ENCODE measurements around the gene PVRIG.
"Not testable (repeated sequence)": the region's sequence is repeated elsewhere in the genome, so short reads cannot be mapped to it uniquely, and the experiment has no call there.

Gene PVRIG

GRCh38 chr7:100234660-100235317, 15.0 kb downstream of the PVRIG start:
- H3K4me1 ChIP-seq (ENCODE audit: control insufficient read depth, insufficient read depth, low read length, poor library complexity, severe bottlenecking); H3K4me3 ChIP-seq (ENCODE audit: extremely low read depth, insufficient read depth, low read length, poor library complexity, severe bottlenecking); H3K9me3 ChIP-seq (ENCODE audit: control insufficient read depth, low read length); H3K27ac ChIP-seq (ENCODE audit: low read depth, low read length, severe bottlenecking): not testable (repeated sequence)
- H3K36me3 ChIP-seq (ENCODE audit: control insufficient read depth, insufficient read depth, low read length) = peaks cover 10% of the 10 kb centered on the region
- WGBS, 2 experiments (ENCODE audit: insufficient coverage in 2 of 2) = 92 to 94% methylated on average over 3 to 5 of the region's 8 CpGs

DNA sequence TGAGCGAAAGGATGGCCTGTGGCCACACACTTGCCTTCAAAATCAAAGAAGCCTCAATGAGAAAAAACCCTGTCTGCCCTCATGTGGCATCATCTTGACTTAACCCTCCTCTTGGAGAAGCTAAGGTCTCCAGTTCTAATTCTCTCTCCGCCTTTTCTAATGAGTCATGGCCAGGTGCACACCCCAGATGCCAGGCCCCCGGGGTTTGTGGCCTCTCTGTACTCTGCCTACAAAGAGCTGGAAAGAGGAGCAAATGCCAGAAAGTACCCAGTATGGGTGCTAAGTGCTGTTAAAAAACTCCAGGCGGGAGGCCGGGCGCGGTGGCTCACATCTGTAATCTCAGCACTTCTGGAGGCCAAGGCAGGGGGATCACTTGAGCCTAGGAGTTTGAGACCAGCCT, 20.2 kb downstream of the PVRIG start:
- 91 to 93% methylated on average over 6 to 7 of the region's 7 CpGs for WGBS, 2 experiments (ENCODE audit: insufficient coverage in 2 of 2)
- H3K4me1 ChIP-seq (ENCODE audit: control insufficient read depth, insufficient read depth, low read length, poor library complexity, severe bottlenecking); H3K4me3 ChIP-seq (ENCODE audit: extremely low read depth, insufficient read depth, low read length, poor library complexity, severe bottlenecking); H3K27ac ChIP-seq (ENCODE audit: low read depth, low read length, severe bottlenecking); H3K9me3 ChIP-seq (ENCODE audit: control insufficient read depth, low read length); H3K36me3 ChIP-seq (ENCODE audit: control insufficient read depth, insufficient read depth, low read length): not testable (repeated sequence)

- H3K27ac ChIP-seq (ENCODE audit: low read depth, low read length, severe bottlenecking); H3K4me3 ChIP-seq (ENCODE audit: extremely low read depth, insufficient read depth, low read length, poor library complexity, severe bottlenecking); H3K36me3 ChIP-seq (ENCODE audit: control insufficient read depth, insufficient read depth, low read length); H3K4me1 ChIP-seq (ENCODE audit: control insufficient read depth, insufficient read depth, low read length, poor library complexity, severe bottlenecking); H3K9me3 ChIP-seq (ENCODE audit: control insufficient read depth, low read length): not testable (repeated sequence)
- WGBS, 2 experiments (ENCODE audit: insufficient coverage in 2 of 2) = 80 to 91% methylated on average over 8 to 9 of the region's 12 CpGs
Observed at GRCh38 chr7:100243385-100243784, 23.6 kb downstream of the PVRIG start.

DNA sequence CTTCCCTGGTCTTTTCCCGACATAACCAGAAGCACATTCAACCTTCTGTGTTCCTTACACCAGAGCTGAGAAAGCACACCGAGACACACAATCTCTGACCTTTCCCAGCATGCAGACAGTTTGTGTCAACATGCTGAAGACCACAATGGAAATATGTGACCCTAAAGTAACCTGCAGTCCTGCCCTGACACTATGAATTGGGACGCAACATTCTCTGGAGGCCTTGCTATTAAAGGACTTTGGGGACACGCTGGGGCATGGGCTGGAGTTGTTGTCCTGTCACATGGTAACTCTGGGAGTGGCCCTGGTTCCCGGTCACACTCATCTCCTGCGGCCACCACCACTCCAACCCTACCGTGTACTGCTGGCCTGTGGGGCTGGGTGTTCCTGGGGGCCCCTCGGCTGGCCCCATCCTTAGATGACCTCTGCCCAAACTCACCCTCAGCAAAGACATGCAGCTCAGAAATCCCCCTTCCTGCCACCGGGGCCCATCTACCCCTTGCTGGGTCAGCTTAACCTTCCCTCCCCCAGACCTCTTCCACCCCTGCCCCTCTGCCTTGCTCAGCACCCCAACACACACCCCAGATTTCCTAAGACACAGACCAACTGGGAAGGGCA, 25.3 kb downstream of the PVRIG start:
- not testable (repeated sequence) for H3K27ac ChIP-seq (ENCODE audit: low read depth, low read length, severe bottlenecking); H3K9me3 ChIP-seq (ENCODE audit: control insufficient read depth, low read length); H3K4me1 ChIP-seq (ENCODE audit: control insufficient read depth, insufficient read depth, low read length, poor library complexity, severe bottlenecking); H3K4me3 ChIP-seq (ENCODE audit: extremely low read depth, insufficient read depth, low read length, poor library complexity, severe bottlenecking); H3K36me3 ChIP-seq (ENCODE audit: control insufficient read depth, insufficient read depth, low read length)
- 85 to 90% methylated on average over 5 to 8 of the region's 9 CpGs for WGBS, 2 experiments (ENCODE audit: insufficient coverage in 2 of 2)

DNA sequence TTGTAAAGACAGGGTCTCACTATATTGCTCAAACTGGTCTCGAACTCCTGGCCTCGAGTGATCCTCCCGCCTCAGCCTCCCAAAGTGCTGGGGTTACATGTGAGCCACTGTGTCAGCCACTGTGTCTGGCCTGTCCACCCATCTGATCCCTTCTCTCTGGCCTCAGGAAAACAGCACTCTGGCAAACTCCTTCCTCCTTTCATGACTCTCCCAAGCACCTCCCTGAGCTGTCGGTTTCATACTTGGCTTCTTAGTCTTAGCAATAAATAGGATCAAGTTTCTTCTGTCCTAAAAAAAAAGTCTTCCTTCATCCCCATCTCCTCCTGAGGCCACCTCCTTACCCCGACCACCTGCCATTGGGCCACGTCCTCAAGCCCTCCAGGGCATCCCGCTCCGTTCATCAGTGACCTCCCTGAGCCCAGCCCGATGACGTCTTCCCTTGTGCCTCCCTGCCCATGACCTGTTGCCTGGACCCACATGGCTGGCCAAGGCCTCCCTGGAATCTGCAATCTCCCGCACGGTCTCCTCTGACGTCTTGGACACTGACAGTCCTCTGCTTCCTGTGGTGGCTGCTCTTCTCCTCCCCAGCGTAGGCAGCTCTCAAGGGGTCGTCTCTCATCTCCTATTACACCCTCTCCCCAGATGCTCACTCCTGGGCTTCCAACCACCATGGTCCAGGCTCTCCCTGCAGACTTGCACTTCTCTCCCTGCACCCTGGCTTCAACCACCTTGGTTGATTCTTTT, 26.5 kb downstream of the PVRIG start:
- WGBS, 2 experiments (ENCODE audit: insufficient coverage in 2 of 2) = 92 to 95% methylated on average over 9 to 12 of the region's 15 CpGs
- not testable (repeated sequence) for H3K36me3 ChIP-seq (ENCODE audit: control insufficient read depth, insufficient read depth, low read length); H3K9me3 ChIP-seq (ENCODE audit: control insufficient read depth, low read length); H3K4me3 ChIP-seq (ENCODE audit: extremely low read depth, insufficient read depth, low read length, poor library complexity, severe bottlenecking); H3K27ac ChIP-seq (ENCODE audit: low read depth, low read length, severe bottlenecking); H3K4me1 ChIP-seq (ENCODE audit: control insufficient read depth, insufficient read depth, low read length, poor library complexity, severe bottlenecking)

GRCh38 chr7:100246865-100247137, 27.1 kb downstream of the PVRIG start:
- H3K4me1 ChIP-seq (ENCODE audit: control insufficient read depth, insufficient read depth, low read length, poor library complexity, severe bottlenecking); H3K9me3 ChIP-seq (ENCODE audit: control insufficient read depth, low read length); H3K4me3 ChIP-seq (ENCODE audit: extremely low read depth, insufficient read depth, low read length, poor library complexity, severe bottlenecking); H3K36me3 ChIP-seq (ENCODE audit: control insufficient read depth, insufficient read depth, low read length); H3K27ac ChIP-seq (ENCODE audit: low read depth, low read length, severe bottlenecking): not testable (repeated sequence)
- WGBS, 2 experiments (ENCODE audit: insufficient coverage in 2 of 2) = 91 to 93% methylated on average over 6 to 7 of the region's 9 CpGs

GRCh38 chr7:100247152-100247757, 27.5 kb downstream of the PVRIG start:
- WGBS, 2 experiments (ENCODE audit: insufficient coverage in 2 of 2) = 47 to 51% methylated on average over 7 to 9 of the region's 11 CpGs
- Histone ChIP-seq H3K36me3 (ENCODE audit: control insufficient read depth, insufficient read depth, low read length) (no peaks in the 10 kb centered on the region), H3K9me3 (ENCODE audit: control insufficient read depth, low read length) (no peaks in the 10 kb centered on the region), H3K4me3 (ENCODE audit: extremely low read depth, insufficient read depth, low read length, poor library complexity, severe bottlenecking) (no peak overlapping the region), H3K4me1 (ENCODE audit: control insufficient read depth, insufficient read depth, low read length, poor library complexity, severe bottlenecking) (peaks cover 3% of the 10 kb centered on the region), H3K27ac (ENCODE audit: low read depth, low read length, severe bottlenecking) (no peak overlapping the region)

- Histone ChIP-seq H3K4me3 (ENCODE audit: extremely low read depth, insufficient read depth, low read length, poor library complexity, severe bottlenecking) (no peak overlapping the region), H3K36me3 (ENCODE audit: control insufficient read depth, insufficient read depth, low read length) (no peaks in the 10 kb centered on the region), H3K27ac (ENCODE audit: low read depth, low read length, severe bottlenecking) (no peak overlapping the region), H3K4me1 (ENCODE audit: control insufficient read depth, insufficient read depth, low read length, poor library complexity, severe bottlenecking) (peaks cover 3% of the 10 kb centered on the region), H3K9me3 (ENCODE audit: control insufficient read depth, low read length) (no peaks in the 10 kb centered on the region)
- WGBS, 2 experiments (ENCODE audit: insufficient coverage in 2 of 2) = 91% methylated on average over 10 of the region's 10 CpGs
Observed at GRCh38 chr7:100248483-100248882, 28.7 kb downstream of the PVRIG start.

DNA sequence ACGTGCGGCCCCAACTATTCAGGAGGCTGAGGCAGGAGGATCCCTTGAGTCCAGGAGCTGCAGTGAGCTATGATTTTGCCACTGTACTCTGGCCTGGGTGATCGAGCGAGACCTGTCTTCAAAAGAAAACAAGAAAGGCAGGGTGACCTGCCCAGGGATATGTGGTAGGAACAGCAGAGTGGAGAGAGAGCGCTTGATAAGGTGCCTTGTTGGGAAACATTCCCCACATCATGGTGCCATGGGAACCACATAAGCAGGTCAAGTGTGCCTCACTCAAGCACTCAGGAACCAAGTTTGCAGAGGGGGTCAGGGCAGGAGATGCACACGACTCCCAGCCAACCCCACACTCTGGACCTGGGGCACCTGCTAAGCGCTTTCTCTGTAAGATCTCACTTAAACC, 37.3 kb downstream of the PVRIG start:
- H3K4me1 ChIP-seq (ENCODE audit: control insufficient read depth, insufficient read depth, low read length, poor library complexity, severe bottlenecking) = no peaks in the 10 kb centered on the region
- no peaks in the 10 kb centered on the region for H3K9me3 ChIP-seq (ENCODE audit: control insufficient read depth, low read length)
- H3K27ac ChIP-seq (ENCODE audit: low read depth, low read length, severe bottlenecking) = no peak overlapping the region
- 84 to 95% methylated on average over 6 to 7 of the region's 7 CpGs for WGBS, 2 experiments (ENCODE audit: insufficient coverage in 2 of 2)
- no peak overlapping the region for H3K4me3 ChIP-seq (ENCODE audit: extremely low read depth, insufficient read depth, low read length, poor library complexity, severe bottlenecking)
- no peaks in the 10 kb centered on the region for H3K36me3 ChIP-seq (ENCODE audit: control insufficient read depth, insufficient read depth, low read length)

GRCh38 chr7:100259984-100260383, 40.2 kb downstream of the PVRIG start:
- H3K4me1 ChIP-seq (ENCODE audit: control insufficient read depth, insufficient read depth, low read length, poor library complexity, severe bottlenecking); H3K36me3 ChIP-seq (ENCODE audit: control insufficient read depth, insufficient read depth, low read length); H3K27ac ChIP-seq (ENCODE audit: low read depth, low read length, severe bottlenecking); H3K9me3 ChIP-seq (ENCODE audit: control insufficient read depth, low read length); H3K4me3 ChIP-seq (ENCODE audit: extremely low read depth, insufficient read depth, low read length, poor library complexity, severe bottlenecking): not testable (repeated sequence)
- 87 to 88% methylated on average over 4 to 5 of the region's 8 CpGs for WGBS, 2 experiments (ENCODE audit: insufficient coverage in 2 of 2)

DNA sequence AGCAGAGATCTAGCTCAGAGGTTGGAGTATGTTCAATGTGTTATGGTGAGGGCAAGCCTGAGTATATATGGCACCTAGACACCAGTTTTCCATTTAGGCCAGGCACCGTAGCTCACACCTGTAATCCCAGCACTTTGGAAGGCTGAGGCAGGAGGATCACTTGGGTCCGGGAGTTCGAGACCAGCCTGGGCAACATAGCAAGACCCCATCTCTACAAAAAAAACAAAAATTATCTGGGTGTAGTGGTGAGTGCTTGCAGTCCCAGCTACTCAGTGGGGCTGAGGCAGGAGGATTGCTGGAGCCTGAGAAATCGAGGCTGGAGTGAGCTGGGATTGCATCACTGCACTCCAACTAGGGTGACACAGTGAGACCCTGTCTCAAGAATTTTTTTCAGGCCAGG, 43.1 kb downstream of the PVRIG start:
- WGBS, 2 experiments (ENCODE audit: insufficient coverage in 2 of 2) = 100% methylated on average over 1 to 2 of the region's 4 CpGs
- not testable (repeated sequence) for H3K4me1 ChIP-seq (ENCODE audit: control insufficient read depth, insufficient read depth, low read length, poor library complexity, severe bottlenecking); H3K9me3 ChIP-seq (ENCODE audit: control insufficient read depth, low read length); H3K27ac ChIP-seq (ENCODE audit: low read depth, low read length, severe bottlenecking); H3K4me3 ChIP-seq (ENCODE audit: extremely low read depth, insufficient read depth, low read length, poor library complexity, severe bottlenecking); H3K36me3 ChIP-seq (ENCODE audit: control insufficient read depth, insufficient read depth, low read length)

All from mesodermal cell (in vitro differentiated cells).